Measurements from ENCODE around the gene TUBGCP6. TPM values are rescaled to one million over a fixed set of nuclear protein-coding genes. Genes with fewer than 3 reads are reported as not detected.

Gene TUBGCP6, protein sequence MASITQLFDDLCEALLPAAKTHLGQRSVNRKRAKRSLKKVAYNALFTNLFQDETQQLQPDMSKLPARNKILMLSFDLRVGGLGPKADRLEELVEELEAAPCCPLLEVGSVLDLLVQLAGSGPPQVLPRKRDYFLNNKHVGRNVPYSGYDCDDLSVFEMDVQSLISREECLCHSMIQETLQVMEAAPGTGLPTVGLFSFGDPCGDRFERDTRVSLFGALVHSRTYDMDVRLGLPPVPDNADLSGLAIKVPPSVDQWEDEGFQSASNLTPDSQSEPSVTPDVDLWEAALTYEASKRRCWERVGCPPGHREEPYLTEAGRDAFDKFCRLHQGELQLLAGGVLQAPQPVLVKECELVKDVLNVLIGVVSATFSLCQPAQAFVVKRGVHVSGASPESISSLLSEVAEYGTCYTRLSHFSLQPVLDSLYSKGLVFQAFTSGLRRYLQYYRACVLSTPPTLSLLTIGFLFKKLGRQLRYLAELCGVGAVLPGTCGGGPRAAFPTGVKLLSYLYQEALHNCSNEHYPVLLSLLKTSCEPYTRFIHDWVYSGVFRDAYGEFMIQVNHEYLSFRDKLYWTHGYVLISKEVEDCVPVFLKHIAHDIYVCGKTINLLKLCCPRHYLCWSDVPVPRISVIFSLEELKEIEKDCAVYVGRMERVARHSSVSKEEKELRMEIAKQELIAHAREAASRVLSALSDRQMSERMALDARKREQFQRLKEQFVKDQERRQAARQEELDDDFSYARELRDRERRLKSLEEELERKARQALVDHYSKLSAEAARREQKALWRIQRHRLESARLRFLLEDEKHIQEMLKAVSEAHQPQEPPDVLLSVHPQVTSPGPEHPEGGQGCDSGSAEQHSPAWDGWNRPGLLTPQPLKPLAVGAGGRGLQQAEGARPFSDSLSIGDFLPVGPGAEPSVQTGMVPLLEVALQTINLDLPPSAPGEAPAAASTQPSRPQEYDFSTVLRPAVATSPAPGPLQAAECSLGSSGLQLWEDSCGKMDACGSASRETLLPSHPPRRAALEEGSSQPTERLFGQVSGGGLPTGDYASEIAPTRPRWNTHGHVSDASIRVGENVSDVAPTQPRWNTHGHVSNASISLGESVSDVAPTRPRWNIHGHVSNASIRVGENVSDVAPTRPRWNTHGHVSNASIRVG (N-terminal part only)
- 18.1 and 22.0 TPM in 2 replicates for total RNA-seq

GRCh38 chr22:50244420-50245213, at the start of gene TUBGCP6:
TUBGCP6 (minus strand) TSS chr22:50245023; CDS start chr22:50244459, 564 bp downstream.

GRCh38 chr22:50269970-50270665, 25.3 kb upstream of the TUBGCP6 start, which contains the start of gene MAPK11:
MAPK11 (minus strand) TSS chr22:50270380; CDS start chr22:50270292, 88 bp downstream.

GRCh38 chr22:50261615-50262459, 17.0 kb upstream of the TUBGCP6 start, which contains the start of gene MAPK12:
MAPK12 (minus strand) TSS chr22:50261683; CDS start chr22:50261509, 174 bp downstream.

DNA sequence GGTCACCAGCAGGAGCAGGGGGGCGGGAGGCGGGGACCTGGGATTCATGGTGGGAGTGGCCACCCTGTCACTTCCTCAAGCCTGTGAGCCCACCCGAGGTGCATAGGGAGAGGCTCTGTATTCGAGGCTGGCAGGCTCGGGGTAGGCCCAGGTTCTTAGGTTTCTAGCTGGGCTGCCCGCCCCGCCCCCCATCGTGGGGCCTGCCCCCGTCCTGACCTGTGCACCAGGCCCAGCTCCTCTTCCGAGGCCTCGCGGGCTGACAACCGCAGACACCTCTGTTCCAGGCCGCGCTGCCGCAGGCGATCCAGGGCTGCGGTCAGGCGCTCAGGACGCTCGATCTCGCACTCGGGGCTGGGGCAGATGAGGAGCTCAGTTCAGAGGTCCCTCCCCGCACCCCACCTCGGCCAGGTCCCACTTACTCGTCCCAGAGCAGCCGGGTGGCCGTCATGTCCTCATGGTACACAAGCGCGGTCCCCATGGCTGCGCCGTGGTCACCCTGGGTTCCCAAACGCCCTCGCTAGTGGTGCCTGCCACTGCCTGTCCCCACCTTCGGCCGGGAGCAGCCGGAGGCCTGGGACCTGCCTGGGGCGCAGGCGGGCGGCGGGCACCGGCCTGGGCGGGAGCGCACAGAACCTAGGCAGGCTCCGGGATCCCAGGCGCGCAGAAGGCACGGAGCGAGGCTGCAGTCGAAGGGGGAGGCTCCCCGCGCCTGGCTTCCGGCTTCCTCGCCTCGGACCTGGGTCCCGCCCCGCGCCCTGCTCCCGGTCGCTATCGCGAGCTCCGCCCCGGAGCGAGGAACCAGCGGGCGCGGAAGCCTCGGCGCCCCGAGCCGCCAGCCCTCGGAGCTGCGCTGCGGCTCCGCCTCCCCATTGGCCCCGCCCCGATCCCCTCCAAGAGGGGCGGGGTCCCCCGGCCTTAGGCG, 6.0 kb upstream of the TUBGCP6 start, which contains the start of gene HDAC10:
Gene HDAC10, minus strand, starts transcription at position 711 of the 922 bp plus-strand sequence. Its CDS starts 233 bp downstream, at position 478.

DNA sequence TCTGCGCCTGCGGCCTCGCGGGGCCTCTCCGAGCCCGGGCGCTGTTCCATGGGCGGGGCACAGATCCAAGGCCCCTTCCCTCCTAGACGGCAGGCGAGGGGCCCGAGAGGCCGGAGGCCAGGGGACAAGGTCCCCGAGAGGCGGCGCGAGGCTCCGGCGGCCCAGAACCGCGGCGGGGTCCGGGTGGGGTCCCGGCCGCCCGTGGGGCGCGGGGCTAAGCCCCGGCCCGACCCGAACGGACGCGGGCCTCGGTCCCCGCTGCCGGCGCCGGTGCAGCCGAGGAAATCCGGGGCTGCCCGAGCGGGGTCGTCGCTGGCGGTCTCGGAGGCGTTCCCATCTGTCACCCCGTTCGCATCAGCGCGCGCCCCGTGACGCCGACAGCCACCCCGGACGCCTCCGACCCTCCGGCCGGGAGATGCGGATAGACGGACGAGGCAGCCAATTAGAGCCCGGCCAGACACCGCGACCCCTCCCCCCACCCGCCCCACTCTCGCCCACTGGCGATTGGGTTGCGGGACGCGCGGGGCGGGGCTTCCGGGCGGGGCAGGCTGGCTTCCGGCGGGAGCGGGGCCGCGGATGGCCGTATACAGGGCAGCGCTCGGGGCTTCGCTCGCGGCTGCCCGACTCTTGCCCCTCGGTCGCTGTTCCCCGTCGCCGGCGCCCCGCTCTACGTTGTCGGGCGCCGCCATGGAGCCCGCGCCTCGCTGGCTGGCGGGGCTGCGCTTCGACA, 44.2 kb downstream of the TUBGCP6 start, which contains the start of gene SELENOO:
Gene SELENOO, plus strand, starts transcription at position 551 of the 730 bp plus-strand sequence. Its CDS starts 26 bp downstream, at position 577.

GRCh38 chr22:50185375-50186087, 59.3 kb downstream of the TUBGCP6 start, which contains the start of gene TRABD:
TRABD (plus strand) TSS chr22:50185913; CDS start chr22:50193061, 7,148 bp downstream.

DNA sequence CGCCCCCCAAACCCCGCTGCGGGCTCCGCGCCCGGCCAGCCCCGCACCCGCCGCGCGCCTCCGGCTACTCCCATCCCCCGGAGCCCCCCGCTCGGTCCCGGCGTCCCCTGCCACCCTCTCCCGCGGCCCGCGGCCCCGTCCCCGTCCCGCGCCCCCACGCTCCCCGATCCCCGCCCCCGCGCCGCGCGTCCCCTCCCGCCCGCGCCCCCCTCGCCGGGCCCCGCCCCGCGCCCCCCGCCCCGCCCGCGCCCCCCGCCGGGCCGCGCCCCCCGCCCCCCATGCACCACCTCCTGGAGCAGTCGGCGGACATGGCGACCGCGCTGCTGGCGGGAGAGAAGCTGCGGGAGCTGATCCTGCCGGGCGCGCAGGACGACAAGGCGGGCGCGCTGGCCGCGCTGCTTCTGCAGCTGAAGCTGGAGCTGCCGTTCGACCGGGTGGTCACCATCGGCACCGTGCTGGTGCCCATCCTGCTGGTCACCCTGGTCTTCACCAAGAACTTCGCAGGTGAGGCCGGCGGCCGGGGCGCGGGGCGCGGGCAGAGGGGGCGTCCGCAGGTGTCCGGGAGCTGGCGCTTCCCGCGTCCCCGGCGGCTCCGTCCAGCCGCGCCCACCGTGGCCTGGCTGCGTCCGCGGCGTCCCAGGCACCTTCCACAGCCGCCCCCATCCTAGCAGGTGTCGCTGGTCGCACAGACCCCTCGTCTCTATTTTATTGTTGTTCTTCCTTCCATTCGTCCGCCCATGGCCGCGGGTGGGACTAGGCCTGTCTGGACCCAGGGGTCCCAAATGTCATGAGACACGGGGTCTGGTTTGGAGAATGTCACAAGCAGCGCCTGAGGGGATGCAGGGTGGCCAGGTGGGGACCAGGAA, 74.1 kb downstream of the TUBGCP6 start, which contains the start of gene PANX2:
Gene PANX2, plus strand, starts transcription at position 279 of the 866 bp plus-strand sequence. Its CDS starts 0 bp downstream, at position 279.

Other genes with a start within 250 kb of the TUBGCP6 start
- not detected in 2 replicates for gene IL17REL, start 232.3 kb downstream of the TUBGCP6 start, total RNA-seq
- not detected in 2 replicates for gene TTLL8, start 186.7 kb downstream of the TUBGCP6 start, total RNA-seq
- not detected in 2 replicates for gene MLC1, start 159.6 kb downstream of the TUBGCP6 start, total RNA-seq
- gene MOV10L1, start 155.0 kb downstream of the TUBGCP6 start, total RNA-seq = 0.67 and 1.6 TPM in 2 replicates
- gene PANX2, start 74.3 kb downstream of the TUBGCP6 start, total RNA-seq = 0.17 and 0.45 TPM in 2 replicates
- gene TRABD, start 59.1 kb downstream of the TUBGCP6 start, total RNA-seq = 35.8 and 37.5 TPM in 2 replicates
- 22.7 and 24.9 TPM in 2 replicates for gene SELENOO, start 44.0 kb downstream of the TUBGCP6 start, total RNA-seq
- gene HDAC10, start 6.2 kb upstream of the TUBGCP6 start, total RNA-seq = 12.8 and 18.5 TPM in 2 replicates
- 32.1 and 32.3 TPM in 2 replicates for gene MAPK12, start 16.7 kb upstream of the TUBGCP6 start, total RNA-seq
- 4.4 and 5.5 TPM in 2 replicates for gene MAPK11, start 25.4 kb upstream of the TUBGCP6 start, total RNA-seq
- gene PLXNB2, start 62.6 kb upstream of the TUBGCP6 start, total RNA-seq = 100 and 107 TPM in 2 replicates
- gene DENND6B, start 82.0 kb upstream of the TUBGCP6 start, total RNA-seq = 1.2 and 1.3 TPM in 2 replicates
- gene PPP6R2, start 98.3 kb upstream of the TUBGCP6 start, total RNA-seq = 38.1 and 40.5 TPM in 2 replicates
- 52.0 and 54.1 TPM in 2 replicates for gene SBF1, start 230.0 kb upstream of the TUBGCP6 start, total RNA-seq
- 4.7 and 4.8 TPM in 2 replicates for gene ADM2, start 236.5 kb upstream of the TUBGCP6 start, total RNA-seq
- gene MIOX, start 241.8 kb upstream of the TUBGCP6 start, total RNA-seq = 0.17 TPM in 1 of 2 replicates, not detected in the other